ENCODE measurements around the gene KCTD8.
A peak's percentile ranks its signal among the peaks of the same experiment; 100 is the strongest.

KCTD8 gene

DNA sequence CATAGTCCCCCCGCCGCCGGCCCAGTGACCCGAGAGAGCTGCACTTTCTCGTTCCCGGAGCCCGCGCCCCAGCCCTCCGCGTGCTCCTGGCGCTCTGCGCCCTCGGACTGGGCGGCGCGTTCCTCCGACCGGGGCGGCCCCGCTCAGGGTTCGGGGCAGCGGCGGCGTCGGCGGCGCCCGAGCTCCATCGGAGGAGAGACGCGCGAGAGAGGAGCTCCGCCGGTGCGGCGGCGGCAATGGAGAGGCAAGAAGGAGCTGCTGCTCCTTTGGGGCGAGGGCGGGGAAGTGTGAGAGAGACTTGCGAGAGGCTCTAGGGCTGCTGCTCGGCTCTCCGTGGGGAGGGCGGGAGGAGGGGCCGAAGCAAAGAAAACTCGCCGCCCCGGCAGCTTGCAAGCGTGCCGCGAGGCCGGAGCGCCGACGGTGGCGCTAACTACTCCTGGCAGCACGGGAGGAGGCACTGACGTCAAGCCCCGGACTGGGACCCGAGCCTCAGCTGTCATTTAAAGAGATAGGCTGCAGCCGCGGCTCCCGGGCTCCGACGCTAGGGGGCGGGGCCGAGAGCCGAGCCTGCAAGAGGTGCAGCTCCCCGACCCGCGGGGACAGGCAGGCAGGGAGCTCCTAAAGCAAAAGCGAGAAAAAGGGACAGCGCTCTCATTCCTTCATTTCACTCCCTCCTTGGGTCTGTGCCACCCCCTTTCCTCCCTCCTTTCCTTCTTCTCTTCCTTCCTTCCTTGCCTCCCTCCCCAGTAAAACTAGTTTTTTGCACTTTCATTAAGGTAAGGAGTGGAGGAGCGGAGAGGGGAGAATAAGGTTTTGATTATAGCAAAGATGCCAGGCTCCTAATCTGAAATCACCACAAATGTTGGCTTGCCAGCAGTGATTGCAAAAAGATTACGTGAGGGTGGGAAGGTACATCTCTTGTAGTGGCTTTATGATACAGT, at the start of gene KCTD8:
KCTD8 (minus strand) TSS at position 289 of the 941 bp plus-strand sequence.
- peak; percentile 98 for DNase-seq

DNA sequence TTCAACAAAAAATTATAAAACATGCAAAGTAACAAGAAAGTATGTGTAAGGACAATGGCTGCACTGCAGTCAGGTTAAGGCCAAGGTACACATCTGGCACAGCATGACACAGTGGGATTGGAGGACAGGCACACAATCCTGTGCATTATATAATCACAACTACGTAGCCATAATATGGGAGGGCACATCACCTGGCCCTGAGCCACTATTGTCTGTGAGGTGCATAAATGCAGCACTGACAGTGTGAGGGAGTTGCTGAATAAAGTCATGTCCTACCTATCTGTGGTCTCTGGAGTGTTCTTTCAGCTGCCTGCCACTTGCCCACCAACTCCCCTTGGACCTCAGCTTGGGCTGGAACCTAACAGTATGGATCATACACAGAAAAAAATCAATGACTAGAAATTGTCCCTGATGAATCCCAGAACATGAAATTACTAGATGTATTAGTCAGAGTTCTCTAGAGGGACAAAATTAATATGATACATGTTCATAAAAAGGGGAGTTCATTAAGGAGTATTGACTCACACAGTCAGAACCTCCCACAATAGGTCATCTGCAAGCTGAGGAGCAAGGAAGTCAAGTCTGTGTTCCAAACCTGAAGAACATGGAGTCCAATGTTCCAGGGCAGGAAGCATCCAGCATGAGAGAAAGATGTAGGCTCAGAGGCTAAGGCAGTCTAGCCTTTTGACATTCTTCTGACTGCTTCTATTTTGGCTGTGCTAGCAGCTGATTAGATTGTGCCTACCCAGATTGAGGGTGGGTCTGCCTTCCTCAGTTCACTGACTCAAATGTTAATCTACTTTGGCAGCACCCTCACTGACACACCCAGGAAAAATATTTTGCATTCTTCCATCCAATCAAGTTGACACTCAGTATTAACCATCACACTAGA, 46.4 kb upstream of the KCTD8 start:
- DNase-seq, result no peak

DNA sequence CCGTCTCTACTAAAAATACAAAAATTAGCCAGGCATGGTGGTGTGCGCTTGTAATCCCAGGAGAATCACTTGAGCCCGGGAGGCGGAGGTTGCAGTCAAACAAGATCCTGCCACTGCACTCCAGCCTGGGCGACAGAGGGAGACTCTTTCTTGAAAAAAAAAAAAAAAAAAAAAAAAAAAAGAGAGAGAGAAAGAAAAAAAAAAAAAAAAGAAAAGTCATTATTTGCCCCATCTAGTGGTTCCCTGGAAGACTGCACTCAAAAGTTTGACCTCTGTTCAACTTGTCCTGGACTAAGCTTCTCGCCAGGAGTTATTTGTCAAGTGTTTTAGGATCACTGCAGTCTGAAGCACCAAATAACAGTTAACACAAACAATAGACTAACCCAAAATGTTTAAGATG, 45.3 kb upstream of the KCTD8 start:
- DNase-seq, result peak; percentile 3

DNA sequence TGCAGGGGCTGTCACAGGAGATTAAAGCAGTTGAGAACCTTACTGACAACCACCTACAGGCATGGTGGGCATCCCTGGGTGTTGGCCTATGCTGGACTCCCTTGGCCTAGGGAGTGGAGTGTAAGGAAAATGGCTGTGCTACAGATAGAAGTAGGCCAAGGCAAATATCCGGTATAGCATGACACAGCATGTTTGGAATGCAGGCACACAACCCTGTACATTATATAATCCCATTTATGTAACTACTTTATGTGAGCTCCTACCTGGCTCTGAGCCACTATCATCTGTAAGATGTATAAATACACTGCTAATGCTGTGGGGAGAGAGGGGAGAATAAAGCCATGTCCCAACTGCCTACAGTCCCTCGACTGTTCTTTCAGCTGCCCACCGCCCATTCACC, 38.7 kb upstream of the KCTD8 start:
- no peak for DNase-seq

DNA sequence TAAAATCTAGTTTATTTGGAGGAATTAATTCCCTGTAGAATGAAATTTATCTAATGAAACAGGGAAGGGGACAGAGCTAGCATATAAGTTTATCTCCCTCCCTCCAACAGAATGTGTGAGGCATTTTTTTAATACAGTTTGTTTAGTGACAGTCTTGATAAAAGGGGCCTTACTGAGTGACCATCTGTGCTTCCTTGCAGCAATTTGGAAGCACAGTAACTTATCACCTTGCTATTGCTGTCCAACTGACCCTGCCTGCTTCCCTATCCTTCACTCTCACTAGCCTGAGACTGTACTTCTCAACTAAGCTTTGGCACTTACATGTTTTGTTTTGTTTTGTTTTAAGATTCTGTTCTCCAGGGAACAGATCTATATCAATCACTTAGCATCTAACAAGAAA, 31.1 kb upstream of the KCTD8 start:
- DNase-seq, result no peak

DNA sequence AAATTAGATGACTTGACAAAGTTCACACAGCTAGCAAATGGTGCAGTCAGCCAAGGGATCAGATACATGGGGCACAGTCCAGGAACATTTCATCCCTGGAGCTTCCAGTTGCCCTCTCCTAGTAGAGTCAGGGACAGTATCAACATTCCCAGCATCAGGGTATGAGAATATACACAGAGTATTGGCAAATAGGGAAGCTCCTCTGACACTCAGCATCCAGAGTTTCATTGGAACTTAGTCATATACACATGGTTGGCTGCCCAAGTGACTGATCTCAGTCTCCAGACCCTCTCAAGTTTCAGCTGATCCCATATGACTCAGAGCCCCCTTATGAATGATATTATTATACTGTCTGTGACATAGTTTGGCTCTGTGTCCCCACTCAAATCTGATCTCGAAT, 13.7 kb upstream of the KCTD8 start:
- no peak for DNase-seq

DNA sequence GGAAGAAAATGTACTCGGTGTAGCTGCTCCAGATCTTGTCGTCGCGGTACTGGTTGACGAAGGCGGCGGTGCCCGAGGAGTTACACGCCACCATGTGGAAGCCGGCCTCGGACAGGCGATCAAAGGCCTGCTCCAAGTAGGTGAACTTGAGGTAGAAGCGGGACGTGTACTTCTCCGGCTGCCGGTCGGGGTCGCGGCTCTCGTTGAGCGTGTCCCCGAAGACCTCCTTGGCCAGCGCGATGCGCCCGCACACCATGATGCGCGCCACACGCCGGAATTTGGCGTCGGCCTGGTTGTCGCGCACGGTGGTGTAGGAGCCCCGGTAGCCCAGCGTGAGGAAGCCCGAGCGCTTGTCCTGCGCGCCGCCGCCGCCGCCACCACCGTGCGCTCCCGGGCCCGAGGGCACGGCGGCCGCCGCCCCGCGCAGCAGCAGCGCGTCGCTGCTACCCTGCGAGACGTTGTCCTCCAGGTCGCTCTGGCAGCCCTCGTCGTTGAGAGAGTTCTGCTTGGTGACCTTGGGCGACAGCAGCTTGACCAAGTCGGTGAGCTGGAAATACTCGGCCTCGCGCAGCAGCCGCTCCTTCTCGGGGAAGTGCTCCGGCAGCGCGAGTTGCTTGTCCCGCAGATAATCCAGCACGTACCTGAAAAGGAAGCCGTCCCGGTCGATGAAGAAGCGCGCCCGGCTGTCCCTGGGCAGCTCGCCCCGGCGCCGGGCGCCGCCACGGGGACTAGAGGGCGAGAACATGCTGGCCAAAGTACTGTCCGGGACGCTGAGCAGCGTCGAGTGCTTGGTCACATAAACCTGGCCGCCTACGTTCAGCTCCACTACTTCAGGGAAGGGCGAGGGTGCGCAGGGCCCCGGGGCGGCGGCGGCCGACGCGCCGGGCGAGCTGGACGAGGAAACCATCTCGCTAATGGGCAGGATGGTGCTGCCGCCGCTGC, 775 bp downstream of the KCTD8 start:
- peak; percentile 72 for DNase-seq

DNA sequence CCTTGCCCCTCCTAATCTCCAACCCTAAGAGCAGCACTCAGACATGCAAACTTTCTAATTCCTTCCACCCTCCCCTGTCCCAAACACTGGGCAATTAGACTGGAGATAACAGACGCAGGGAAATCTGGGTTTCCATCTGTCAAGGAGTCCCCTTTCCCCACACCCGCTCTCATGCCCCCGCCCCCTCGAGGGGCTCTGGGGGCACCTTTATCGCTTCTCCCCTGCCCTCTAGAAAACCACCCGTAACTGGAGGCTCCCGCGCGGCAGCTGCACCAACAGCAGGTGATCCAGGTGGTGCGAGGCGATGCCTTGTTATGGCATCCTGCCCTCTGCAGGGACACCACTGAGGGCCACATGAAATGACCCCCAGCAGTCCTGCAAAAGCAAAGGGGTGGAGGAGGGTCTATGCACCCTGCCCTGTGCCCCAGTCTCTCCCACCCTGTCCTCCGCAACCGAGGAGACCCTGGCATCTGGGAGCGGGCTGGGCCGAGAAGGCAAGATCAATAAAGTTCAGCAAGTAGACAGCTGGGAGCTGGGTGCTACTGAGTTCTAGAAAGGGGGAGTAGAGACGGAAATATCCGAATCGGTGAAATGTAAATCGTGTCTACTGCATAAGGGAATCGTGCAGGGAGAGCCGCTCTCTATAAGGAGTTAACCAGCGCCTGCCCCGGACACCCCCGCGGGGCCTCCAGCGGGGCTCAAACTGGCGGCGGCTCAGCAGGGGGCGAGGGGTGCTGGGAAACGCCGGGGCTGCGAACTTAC, 1.6 kb downstream of the KCTD8 start:
- no peak for DNase-seq

DNA sequence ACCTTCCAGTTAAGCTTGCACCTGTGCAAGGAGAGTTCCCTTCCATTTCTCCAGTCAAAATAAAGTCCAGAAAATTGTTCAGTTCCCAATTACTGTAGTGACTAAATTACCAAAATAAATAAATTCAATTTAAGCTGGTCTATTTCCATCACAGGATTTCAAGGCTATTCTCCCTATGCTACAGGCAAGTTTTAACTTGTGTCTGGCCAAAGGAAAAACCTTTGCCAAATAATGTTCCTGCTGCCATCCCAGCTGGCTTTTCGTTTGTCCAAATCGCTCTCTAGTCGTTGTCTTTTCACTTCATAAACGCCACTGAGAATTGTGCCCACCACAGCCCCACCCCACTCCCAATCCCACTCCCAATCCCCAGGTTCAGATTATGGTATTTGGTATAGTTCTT, 2.4 kb downstream of the KCTD8 start:
- no peak for DNase-seq

DNA sequence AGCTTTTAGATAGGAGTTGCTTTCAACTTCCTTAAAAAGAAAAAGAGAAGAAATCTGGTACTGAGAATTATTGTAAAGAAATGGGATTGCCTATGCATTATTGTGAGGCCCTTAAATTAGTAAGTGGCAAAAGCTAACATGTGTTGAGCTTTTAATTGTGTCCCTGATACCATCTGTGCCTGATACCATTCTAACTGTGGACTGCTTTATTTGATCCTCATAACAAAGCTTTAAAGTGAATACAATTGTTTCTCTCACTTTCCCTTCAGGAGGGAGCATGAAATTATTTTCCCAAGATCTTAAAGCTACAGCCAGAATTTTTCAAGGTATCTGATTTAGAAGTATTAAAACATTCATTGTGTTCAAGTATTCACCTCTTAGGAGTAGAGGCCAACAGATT, 9.9 kb downstream of the KCTD8 start:
- no peak for DNase-seq

DNA sequence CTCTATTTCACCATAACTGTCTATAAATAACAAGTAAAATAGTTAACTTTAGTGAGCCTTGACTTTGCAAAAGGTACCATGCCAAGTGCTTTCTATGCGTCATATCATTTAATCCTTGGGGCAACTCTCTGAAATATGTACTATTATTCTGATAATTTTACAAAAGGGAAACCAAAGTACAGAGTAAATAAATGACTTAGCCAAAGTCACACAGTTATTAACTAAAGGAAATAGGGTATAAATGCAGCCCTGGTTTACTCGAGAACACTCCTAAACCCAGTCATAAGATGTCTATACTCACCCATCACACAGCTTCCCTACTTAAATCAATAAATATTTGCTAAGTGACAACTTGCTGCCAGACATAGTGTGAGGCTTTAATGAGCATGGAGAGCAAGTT, 14.4 kb downstream of the KCTD8 start:
- no peak for DNase-seq

DNA sequence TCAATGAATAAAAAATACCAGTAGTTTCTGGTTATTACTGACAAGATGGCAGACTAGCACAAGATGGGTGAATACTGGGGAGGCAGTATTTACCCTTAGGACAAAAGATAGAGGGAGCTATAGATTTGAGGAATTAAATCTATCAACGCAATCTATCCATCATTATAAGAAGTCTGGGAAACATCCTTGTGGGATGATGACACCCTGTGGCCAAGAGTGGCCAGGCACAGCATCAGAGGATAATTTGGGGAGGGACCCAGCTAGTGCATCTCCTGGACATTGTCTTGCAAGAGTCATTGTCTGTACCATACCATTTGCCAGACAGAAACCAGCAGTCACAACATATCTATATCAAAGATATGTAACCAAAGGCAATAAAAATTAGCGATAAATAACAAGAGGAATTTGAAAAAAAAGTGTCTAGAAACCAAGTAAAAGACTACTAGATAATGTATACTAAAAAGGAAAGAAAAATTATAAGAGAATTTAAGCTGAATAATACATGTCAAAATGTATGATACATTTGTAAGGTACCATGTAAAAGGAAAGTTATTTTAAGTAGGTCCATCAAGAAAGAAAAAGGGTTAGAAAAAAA, 22.9 kb downstream of the KCTD8 start:
- peak; percentile 44 for DNase-seq

DNA sequence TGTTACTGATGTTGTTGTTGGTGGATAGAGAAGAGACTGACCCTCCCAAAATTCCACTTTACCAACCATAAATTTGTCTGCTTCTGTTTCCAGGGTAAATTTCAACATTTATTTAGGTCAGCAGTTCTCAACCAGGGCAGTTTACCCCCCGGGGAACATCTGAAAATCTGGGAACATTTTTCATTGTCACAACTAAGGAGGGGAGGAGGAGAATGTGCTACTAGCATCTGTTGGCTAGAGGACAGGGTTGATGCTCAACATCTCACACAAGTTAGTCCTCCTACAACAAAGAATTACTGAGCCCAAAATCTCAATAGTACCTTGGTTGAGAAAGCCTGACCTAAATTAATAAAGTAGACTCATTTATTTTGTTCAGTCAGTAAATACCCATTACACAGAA, 25.7 kb downstream of the KCTD8 start:
- DNase-seq, result no peak

DNA sequence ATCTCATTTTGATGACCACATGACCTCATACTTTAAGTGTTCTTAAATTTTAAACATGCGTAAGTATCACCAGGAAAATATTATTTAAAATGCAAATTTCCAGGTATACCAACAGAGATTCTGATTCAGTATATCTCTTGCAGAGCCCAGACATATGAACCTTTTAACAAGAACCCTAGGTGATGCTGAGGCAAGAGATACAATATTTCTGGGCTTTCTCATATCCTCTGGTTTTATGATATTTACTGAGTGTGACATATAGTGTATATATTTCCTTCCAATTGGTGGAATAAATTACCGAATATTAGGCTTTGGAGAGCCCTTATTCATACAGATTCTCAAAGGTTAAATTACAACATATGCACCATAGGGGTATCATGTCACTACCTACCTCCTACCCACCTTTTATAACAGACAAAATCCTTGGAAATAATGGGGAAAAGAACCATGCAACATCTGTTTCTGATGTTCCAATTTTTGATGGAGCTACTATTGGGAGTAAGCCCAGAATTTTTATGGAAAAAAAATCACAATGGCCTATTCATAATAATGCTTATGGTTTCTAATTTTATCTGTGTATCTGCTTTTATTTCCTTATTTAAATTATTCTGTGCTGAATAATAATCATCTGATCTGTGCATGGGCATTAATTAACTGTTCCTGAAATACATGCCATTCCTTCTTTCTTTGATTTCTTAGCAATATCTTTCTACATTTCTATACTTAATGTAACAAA, 27.1 kb downstream of the KCTD8 start:
- no peak for DNase-seq

DNA sequence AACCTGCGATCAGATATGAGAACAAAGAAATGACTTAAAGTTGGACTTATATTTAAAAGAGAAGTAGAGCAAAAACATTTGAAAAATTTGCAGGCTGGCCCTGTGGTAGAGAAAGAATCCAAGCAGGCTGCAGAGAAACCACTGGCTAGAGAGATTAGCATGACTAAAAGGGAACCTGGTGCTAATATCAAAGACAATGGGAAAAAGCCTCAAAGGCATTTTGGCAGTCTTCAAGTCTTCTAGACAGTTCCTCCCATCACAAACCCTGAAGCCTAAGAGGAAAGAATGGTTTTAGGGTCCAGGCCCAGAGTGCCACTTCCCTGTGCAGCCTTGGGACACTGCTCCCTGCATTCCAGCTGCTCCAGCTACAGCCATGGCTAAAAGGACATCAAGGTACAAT, 33.4 kb downstream of the KCTD8 start:
- no peak for DNase-seq

DNA sequence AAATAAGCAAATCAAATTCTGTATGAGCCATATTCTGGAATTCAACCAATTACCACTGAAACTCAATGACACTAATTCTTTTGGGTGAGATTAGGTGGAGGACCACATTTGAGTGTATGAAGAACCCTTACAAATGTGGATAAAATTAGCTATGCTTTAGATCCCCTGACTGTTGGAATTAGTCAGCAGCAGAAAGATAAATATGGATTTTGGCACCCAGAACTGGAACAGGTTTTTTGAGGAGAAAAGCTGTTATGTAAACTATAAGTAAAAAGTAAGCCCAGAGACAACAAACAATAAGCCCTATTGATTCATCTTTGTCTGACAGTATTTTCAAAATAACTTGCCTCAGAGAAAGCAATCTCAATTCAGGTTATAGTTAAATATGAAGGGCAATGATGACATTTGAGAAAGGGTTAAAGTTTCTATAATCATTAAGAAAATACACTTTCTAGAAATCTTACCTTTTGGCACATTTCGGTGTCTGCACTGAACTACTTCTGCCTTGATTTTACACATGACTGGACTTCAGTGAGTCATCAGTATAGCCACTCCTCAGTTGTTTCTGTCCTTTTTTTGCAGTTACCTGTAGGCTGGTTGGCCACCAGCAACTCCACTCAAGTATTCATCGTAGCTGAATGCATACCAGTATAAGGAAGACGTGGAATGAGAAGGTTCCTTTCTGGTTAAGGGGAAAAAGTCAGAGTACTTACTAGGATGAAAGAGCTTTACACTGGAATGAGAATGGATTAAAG, 80.0 kb downstream of the KCTD8 start:
- DNase-seq, result no peak

DNA sequence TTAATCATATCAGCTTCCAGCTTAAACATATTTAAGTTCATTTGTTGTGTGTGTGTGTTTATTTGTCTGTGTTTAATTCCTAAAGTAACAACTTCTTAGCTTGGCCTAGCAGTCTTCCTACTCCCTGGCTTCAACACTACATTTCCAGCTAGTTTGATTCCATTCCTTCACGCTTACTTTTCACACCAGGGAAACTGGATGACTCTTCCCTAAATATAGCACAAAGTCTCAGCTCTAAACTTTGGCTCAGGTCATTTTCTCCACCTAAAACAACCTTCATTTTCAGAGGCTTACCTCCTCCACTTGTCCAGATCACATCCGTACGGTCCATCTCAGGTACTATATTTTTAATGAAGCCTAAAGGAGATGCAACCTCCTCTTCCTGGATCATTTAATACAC, 94.4 kb downstream of the KCTD8 start:
- no peak for DNase-seq

DNA sequence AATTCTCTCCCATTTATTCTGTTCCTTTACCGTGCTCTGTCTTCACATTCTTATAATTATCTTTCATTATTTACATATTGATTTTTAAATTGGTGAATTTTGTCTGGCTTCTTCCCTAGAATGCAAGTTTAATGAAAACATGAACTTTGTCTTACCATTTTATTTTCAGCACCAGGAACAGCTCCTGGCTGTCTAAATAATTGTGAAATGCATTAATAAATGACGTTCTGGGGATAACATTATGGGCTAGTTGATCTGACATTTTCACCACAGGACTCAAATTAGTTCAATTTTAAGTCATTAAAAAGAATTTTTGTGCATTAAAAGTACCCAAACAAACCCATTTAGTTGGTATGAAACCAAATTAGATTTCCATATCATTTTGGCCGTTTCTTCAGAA, 97.5 kb downstream of the KCTD8 start:
- no peak for DNase-seq

DNA sequence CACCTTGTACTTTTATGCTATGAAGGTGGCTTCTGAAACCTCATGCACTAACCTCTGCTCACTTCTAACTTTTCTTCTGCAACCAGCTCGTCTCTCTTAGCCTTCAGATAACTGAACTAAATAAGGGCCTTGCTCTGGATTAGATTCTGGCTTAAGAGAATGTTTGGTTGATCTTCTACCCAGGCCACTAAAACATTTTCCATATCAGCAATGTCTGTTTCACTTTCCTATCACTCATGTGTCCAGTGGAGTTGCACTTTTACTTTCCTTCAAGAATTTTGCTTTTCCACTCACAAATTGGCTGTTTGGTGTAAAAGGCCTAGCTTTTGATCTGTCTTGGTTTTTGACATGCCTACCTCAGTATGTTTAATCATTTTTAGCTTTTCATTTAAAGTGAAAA, 105.8 kb downstream of the KCTD8 start:
- DNase-seq, result no peak

DNA sequence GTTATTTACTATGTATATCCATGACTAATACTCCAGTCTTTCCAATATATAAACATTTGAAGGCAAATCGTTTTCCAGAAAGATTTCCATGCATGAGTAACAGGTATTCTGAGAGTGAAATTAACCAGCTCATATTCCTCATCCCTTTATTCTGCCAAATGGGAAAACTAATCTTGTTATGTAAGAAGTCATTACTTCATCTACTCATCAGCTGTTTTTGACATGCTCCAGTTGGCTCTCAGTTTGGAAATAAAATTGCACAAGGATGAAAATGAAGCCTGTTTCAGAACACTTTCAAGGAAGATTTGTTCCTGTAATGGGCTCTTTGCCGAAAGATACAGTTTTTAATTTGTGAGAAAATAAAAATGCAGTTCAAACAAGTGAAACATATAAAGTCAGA, 121.9 kb downstream of the KCTD8 start:
- no peak for DNase-seq

All from midbrain (tissue), 1 donor.